ENCODE data around the gene RIC3. TPM values are rescaled to one million over a fixed set of nuclear protein-coding genes. Genes with fewer than 3 reads are reported as not detected.

RIC3 gene
- total RNA-seq, 1 donor from 2014 or later = 3.0 TPM

DNA sequence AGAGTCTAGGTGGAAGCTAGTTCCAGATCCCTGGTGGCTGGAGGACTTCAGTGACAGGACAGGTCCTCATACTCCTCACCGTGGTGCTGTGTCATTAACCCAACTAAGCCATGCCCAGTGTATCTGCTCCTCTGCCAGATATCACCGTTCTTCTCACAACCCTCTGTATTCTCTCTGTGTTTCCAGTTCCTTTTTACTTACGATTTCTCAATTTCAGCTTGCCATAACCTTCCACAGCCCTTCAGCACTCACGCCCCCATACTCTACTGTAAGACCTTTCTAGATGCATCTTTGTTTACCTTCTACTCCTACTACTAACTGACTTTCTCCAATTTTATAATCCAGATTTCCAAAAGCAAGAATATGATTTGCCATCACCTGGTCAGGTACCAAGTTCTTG lies 26.1 kb upstream of the RIC3 start:
- Histone ChIP-seq H3K4me1 (ENCODE audit: insufficient read depth, low read length) (no peaks in the 10 kb centered on the region), H3K79me2 (ENCODE audit: insufficient read depth, low read length) (no peaks in the 10 kb centered on the region), H3K4me2 (ENCODE audit: low read length) (no peak overlapping the region), H3K9ac (ENCODE audit: low read length) (no peak overlapping the region), H2AFZ (ENCODE audit: low read depth, low read length) (no peak overlapping the region), H4K20me1 (ENCODE audit: insufficient read depth, low read length) (no peaks in the 10 kb centered on the region), H3K27ac (ENCODE audit: low read depth, low read length) (no peak overlapping the region), H3K27me3 (ENCODE audit: insufficient read depth, low read length) (peaks cover 23% of the 10 kb centered on the region), H3K36me3 (ENCODE audit: insufficient read depth, low read length) (no peaks in the 10 kb centered on the region), H3K4me3 (ENCODE audit: insufficient read depth, low read depth, low read length) (no peak overlapping the region), H3K9me3 (ENCODE audit: insufficient read depth, low read depth, low read length) (no peaks in the 10 kb centered on the region)
- no peak for FAIRE-seq
- DNase-seq (ENCODE audit: low read depth) = no peak
- H3K36me3 Mint-ChIP-seq (ENCODE audit: low read depth, unreplicated experiment) = no peaks in the 10 kb centered on the region
- no peaks in the 10 kb centered on the region for H3K4me1 Mint-ChIP-seq (ENCODE audit: low read depth, unreplicated experiment)
- H3K27me3 Mint-ChIP-seq (ENCODE audit: low read depth, unreplicated experiment) = peaks cover 78% of the 10 kb centered on the region
- no peak overlapping the region for H3K27ac Mint-ChIP-seq (ENCODE audit: unreplicated experiment)
- TF ChIP-seq CTCF (IDR thresholded peaks at IDR 0.05; ENCODE audit: insufficient read depth, low read depth, low read length) (no peak), EZH2 (IDR thresholded peaks at IDR 0.05; ENCODE audit: insufficient read depth, low read length) (no peak)
- no peak overlapping the region for H3K4me3 Mint-ChIP-seq (ENCODE audit: unreplicated experiment)
- peaks cover 1% of the 10 kb centered on the region for H3K9me3 Mint-ChIP-seq (ENCODE audit: unreplicated experiment)

GRCh38 chr11:8192896-8193209 lies 24.0 kb upstream of the RIC3 start:
- Histone ChIP-seq H3K27ac (ENCODE audit: low read depth, low read length) (no peak overlapping the region), H3K4me1 (ENCODE audit: insufficient read depth, low read length) (no peaks in the 10 kb centered on the region), H3K36me3 (ENCODE audit: insufficient read depth, low read length) (no peaks in the 10 kb centered on the region), H3K4me2 (ENCODE audit: low read length) (no peak overlapping the region), H3K79me2 (ENCODE audit: insufficient read depth, low read length) (no peaks in the 10 kb centered on the region), H3K4me3 (ENCODE audit: insufficient read depth, low read depth, low read length) (no peak overlapping the region), H3K9ac (ENCODE audit: low read length) (no peak overlapping the region), H3K27me3 (ENCODE audit: insufficient read depth, low read length) (peaks cover 12% of the 10 kb centered on the region), H4K20me1 (ENCODE audit: insufficient read depth, low read length) (no peaks in the 10 kb centered on the region), H3K9me3 (ENCODE audit: insufficient read depth, low read depth, low read length) (peaks cover 3% of the 10 kb centered on the region), H2AFZ (ENCODE audit: low read depth, low read length) (no peak overlapping the region)
- Mint-ChIP-seq H3K4me1 (ENCODE audit: low read depth, unreplicated experiment) (no peaks in the 10 kb centered on the region), H3K36me3 (ENCODE audit: low read depth, unreplicated experiment) (no peaks in the 10 kb centered on the region), H3K27ac (ENCODE audit: unreplicated experiment) (no peak overlapping the region), H3K4me3 (ENCODE audit: unreplicated experiment) (no peak overlapping the region), H3K9me3 (ENCODE audit: unreplicated experiment) (peaks cover 1% of the 10 kb centered on the region), H3K27me3 (ENCODE audit: low read depth, unreplicated experiment) (peaks cover 60% of the 10 kb centered on the region)
- TF ChIP-seq CTCF (IDR thresholded peaks at IDR 0.05; ENCODE audit: insufficient read depth, low read depth, low read length) (no peak), EZH2 (IDR thresholded peaks at IDR 0.05; ENCODE audit: insufficient read depth, low read length) (no peak)
- DNase-seq (ENCODE audit: low read depth) = no peak
- no peak for FAIRE-seq

DNA sequence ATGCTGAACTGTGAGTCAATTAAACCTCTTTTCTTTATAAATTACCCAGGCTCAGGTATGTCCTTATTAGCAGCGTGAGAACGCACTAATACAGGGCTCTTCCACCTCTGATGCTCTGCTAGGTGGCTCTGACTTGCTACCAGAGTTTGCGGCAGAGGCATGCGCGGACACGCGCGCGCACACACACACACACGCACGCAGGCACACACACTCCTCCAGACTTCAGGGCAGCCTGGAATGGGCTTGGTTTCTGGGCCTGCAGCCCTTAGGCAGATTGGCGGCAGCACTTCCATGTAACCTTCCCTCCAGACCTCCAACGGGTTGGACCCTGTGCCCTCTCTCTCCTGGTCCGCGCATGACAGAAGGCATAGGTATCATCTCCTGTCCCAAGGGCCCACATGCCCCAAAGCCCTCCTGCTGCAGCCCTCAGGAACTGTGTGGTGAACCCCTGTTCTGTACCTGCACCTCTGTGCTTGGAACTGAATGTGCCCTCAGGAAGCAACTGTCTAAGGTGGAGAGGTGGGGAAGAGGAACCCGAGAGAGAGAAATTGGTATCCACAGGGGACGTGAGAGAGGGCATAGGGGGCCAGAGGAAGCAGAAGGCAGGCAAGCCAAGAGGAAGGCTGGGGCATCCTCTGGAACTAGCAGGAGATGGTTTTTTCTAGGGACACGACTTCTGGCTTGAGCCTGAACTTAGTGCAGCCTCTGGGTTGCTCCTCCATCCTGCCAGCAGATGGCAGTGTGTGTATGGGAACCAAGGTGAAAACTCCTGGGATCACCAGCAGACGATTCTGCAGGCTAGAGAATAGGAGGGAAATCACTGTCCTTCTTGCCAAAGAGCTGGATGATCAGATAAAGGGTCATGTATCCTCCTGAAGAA lies 23.4 kb upstream of the RIC3 start:
- Histone ChIP-seq H3K9ac (ENCODE audit: low read length) (no peak overlapping the region), H3K9me3 (ENCODE audit: insufficient read depth, low read depth, low read length) (peaks cover 3% of the 10 kb centered on the region), H3K4me3 (ENCODE audit: insufficient read depth, low read depth, low read length) (no peak overlapping the region), H3K27ac (ENCODE audit: low read depth, low read length) (no peak overlapping the region), H3K79me2 (ENCODE audit: insufficient read depth, low read length) (no peaks in the 10 kb centered on the region), H3K27me3 (ENCODE audit: insufficient read depth, low read length) (peaks cover 9% of the 10 kb centered on the region), H2AFZ (ENCODE audit: low read depth, low read length) (no peak overlapping the region), H3K36me3 (ENCODE audit: insufficient read depth, low read length) (no peaks in the 10 kb centered on the region), H3K4me2 (ENCODE audit: low read length) (no peak overlapping the region), H4K20me1 (ENCODE audit: insufficient read depth, low read length) (no peaks in the 10 kb centered on the region), H3K4me1 (ENCODE audit: insufficient read depth, low read length) (no peaks in the 10 kb centered on the region)
- Mint-ChIP-seq H3K4me1 (ENCODE audit: low read depth, unreplicated experiment) (no peaks in the 10 kb centered on the region), H3K36me3 (ENCODE audit: low read depth, unreplicated experiment) (no peaks in the 10 kb centered on the region), H3K9me3 (ENCODE audit: unreplicated experiment) (peaks cover 1% of the 10 kb centered on the region), H3K27me3 (ENCODE audit: low read depth, unreplicated experiment) (peaks cover 55% of the 10 kb centered on the region), H3K4me3 (ENCODE audit: unreplicated experiment) (no peak overlapping the region), H3K27ac (ENCODE audit: unreplicated experiment) (no peak overlapping the region)
- TF ChIP-seq EZH2 (IDR thresholded peaks at IDR 0.05; ENCODE audit: insufficient read depth, low read length) = no peak
- peak; percentile 89 for TF ChIP-seq CTCF (IDR thresholded peaks at IDR 0.05; ENCODE audit: insufficient read depth, low read depth, low read length)
- FAIRE-seq = peak; percentile 83
- DNase-seq (ENCODE audit: low read depth) = peak; percentile 40
